ENCODE data around the gene LMNTD2. TPM values are rescaled to one million over a fixed set of nuclear protein-coding genes. Genes with fewer than 3 reads are reported as not detected.

Gene LMNTD2
- total and polyA plus RNA-seq, 2 donors (not counting 3 experiments of a cell fraction or from before 2014, with no cell fraction given): 2.1 to 2.6 TPM

DNA sequence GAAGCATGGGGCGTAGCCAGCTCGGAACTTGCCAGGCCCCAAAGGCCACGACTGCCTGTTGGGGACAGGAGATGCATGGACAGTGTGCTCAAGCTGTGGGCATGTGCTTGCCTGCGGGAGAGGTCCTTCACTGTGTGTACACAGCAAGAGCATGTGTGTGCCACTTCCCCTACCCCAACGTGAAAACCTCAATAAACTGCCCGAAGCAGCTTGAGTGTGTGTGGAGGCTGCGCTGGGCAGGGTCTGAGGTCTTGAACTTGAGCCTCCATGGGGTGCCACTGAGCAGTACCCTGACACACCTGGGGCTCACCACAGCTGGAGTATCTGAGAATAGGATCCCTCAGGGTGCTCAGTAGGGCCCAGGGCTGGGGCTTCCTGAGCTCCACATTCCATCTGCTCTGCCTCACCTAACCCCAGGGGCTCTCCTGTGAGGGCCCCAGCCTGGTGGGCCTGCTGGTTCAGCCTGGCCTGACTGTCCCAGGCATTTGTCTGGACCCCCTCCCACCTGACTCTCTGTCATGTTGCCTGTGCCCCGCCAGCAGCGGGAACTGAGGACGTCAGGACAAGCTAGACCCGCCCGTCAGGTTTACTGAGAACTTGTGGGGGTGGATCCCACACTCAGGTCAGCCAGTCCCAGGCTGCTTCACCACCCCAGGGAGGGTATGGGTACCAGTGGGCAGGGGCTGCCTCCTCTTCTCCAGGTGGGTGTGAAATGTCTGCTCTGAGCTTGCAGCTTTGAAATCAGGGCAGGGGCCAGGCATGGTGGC, 3.5 kb upstream of the LMNTD2 start:
- H3K9me3 ChIP-seq (replicated peaks; ENCODE audit: control insufficient read depth, insufficient read depth, low read length): no peaks in the 10 kb centered on the region
- peaks cover 12% of the 10 kb centered on the region for H3K4me1 ChIP-seq (ENCODE audit: control insufficient read depth, extremely low read depth, insufficient read depth, low read length)
- FAIRE-seq (no peak), DNase-seq (ENCODE audit: low read depth, low spot score) (no peak)
- H3K9me1 ChIP-seq (replicated peaks; ENCODE audit: control insufficient read depth, extremely low read depth, insufficient read depth, low read length): no peaks in the 10 kb centered on the region
- no peak overlapping the region for H3K4me2 ChIP-seq (ENCODE audit: insufficient read depth, low read length)
- H3K36me3 ChIP-seq (ENCODE audit: control insufficient read depth in 2 of 2, extremely low read depth in 1 of 2, insufficient read depth in 2 of 2, low read length in 2 of 2): peaks cover 0 to 2% of the 10 kb centered on the region in 2 experiments
- ChIA-PET CTCF (interaction anchor here (1.4 to 2.2 kb wide), 4 partner anchors 9 to 15 kb away, joined by 3 to 7 read pairs (median 6); partner anchors contain the start of gene PHRF1), POLR2A (no interaction called here)
- dilution Hi-C loops (cut with MboI; ENCODE audit: extremely low pct_ligation_motif_present, low sequenced_read_pairs) (no loop called here), intact Hi-C loops (cut with micrococcal nuclease) (no loop called here)
- H4K20me1 ChIP-seq (replicated peaks; ENCODE audit: control insufficient read depth, extremely low read depth, insufficient read depth, low read length): no peaks in the 10 kb centered on the region
- no peaks in the 10 kb centered on the region for H3K27me3 ChIP-seq (ENCODE audit: control insufficient read depth in 2 of 2, insufficient read depth in 2 of 2, low read length in 2 of 2)
- no TSS peak for BruUV-seq (replicated peaks)
- H3K79me2 ChIP-seq (ENCODE audit: control insufficient read depth, insufficient read depth, low read length): no peaks in the 10 kb centered on the region
- H3K9ac ChIP-seq (replicated peaks; ENCODE audit: extremely low read depth, insufficient read depth, low read length): no peak overlapping the region
- H3K27ac ChIP-seq (ENCODE audit: insufficient read depth, low read depth, low read length): no peak overlapping the region
- no peak overlapping the region for H2AFZ ChIP-seq (ENCODE audit: low read depth, low read length)
- TF ChIP-seq FOS (IDR thresholded peaks at IDR 0.05; ENCODE audit: borderline replicate concordance, insufficient read depth, low read length) (no peak), EZH2 (IDR thresholded peaks at IDR 0.05; ENCODE audit: borderline replicate concordance, low read depth, low read length, severe bottlenecking) (no peak), POLR2A (IDR thresholded peaks at IDR 0.05; ENCODE audit: low read depth, low read length) (no peak), MYC (IDR thresholded peaks at IDR 0.05; ENCODE audit: low read depth, low read length) (no peak), GATA2 (IDR thresholded peaks at IDR 0.05; ENCODE audit: insufficient read depth, insufficient read length, low read depth, low read length) (no peak), JUN (IDR thresholded peaks at IDR 0.05; ENCODE audit: borderline replicate concordance, insufficient read depth, insufficient read length, low read depth) (no peak), POLR2AphosphoS5 (IDR thresholded peaks at IDR 0.05; ENCODE audit: insufficient read depth, low read depth, low read length) (no peak)
- TF ChIP-seq, protein P1, sequence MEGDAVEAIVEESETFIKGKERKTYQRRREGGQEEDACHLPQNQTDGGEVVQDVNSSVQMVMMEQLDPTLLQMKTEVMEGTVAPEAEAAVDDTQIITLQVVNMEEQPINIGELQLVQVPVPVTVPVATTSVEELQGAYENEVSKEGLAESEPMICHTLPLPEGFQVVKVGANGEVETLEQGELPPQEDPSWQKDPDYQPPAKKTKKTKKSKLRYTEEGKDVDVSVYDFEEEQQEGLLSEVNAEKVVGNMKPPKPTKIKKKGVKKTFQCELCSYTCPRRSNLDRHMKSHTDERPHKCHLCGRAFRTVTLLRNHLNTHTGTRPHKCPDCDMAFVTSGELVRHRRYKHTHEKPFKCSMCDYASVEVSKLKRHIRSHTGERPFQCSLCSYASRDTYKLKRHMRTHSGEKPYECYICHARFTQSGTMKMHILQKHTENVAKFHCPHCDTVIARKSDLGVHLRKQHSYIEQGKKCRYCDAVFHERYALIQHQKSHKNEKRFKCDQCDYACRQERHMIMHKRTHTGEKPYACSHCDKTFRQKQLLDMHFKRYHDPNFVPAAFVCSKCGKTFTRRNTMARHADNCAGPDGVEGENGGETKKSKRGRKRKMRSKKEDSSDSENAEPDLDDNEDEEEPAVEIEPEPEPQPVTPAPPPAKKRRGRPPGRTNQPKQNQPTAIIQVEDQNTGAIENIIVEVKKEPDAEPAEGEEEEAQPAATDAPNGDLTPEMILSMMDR (IDR thresholded peaks at IDR 0.05; ENCODE audit: extremely low read depth in 1 of 2, insufficient read depth in 1 of 2, low read depth in 1 of 2, low read length in 2 of 2): no peak
- TF ChIP-seq, protein P2, sequence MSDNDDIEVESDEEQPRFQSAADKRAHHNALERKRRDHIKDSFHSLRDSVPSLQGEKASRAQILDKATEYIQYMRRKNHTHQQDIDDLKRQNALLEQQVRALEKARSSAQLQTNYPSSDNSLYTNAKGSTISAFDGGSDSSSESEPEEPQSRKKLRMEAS (IDR thresholded peaks at IDR 0.05; ENCODE audit: insufficient read depth, insufficient read length): no peak
- no peak overlapping the region for H3K4me3 ChIP-seq (replicated peaks in 1 of 3; ENCODE audit: insufficient read depth in 1 of 3, low read depth in 1 of 3, low read length in 3 of 3)
